ENCODE measurements around the gene TATDN3. TPM values are rescaled to one million over a fixed set of nuclear protein-coding genes. Genes with fewer than 3 reads are reported as not detected.
"Not testable (repeated sequence)": the region's sequence is repeated elsewhere in the genome, so short reads cannot be mapped to it uniquely, and the experiment has no call there.

Gene TATDN3
- total and polyA plus RNA-seq, 5 experiments from 2014 or later = 15.6 to 21.4 (median 18.0) TPM

- peaks cover 5 to 59% (median 10%) of the 10 kb centered on the region in 3 donors for H3K36me3 Mint-ChIP-seq
- POLR2A ChIA-PET, H3K27ac Mint-ChIP-seq, H3K4me1 Mint-ChIP-seq, H3K9me3 Mint-ChIP-seq, H3K27me3 Mint-ChIP-seq, DNase-seq, H3K4me3 Mint-ChIP-seq, ATAC-seq: not testable (repeated sequence)
Measured at GRCh38 chr1:212779086-212779485, 12.6 kb upstream of the TATDN3 start.

GRCh38 chr1:212780759-212781158 lies 10.9 kb upstream of the TATDN3 start:
- ATAC-seq (no peak), DNase-seq (no peak)
- Mint-ChIP-seq H3K36me3 (peaks cover 5 to 63% (median 12%) of the 10 kb centered on the region in 3 donors), H3K27ac (no peak overlapping the region), H3K4me3 (no peak overlapping the region), H3K27me3 (no peaks in the 10 kb centered on the region), H3K9me3 (no peaks in the 10 kb centered on the region), H3K4me1 (peaks cover 3 to 7% (median 5%) of the 10 kb centered on the region in 4 donors)
- POLR2A ChIA-PET = interaction anchor here (0.6 to 1.4 kb wide), 2 partner anchors 79 to 116 kb away, joined by 3 read pairs; no protein-coding TSS in a partner anchor

GRCh38 chr1:212781225-212781624 lies 10.5 kb upstream of the TATDN3 start:
- H3K9me3 Mint-ChIP-seq = no peaks in the 10 kb centered on the region
- no peak overlapping the region for H3K4me3 Mint-ChIP-seq
- no peak for ATAC-seq
- H3K36me3 Mint-ChIP-seq = peaks cover 5 to 66% (median 12%) of the 10 kb centered on the region in 3 donors
- H3K27me3 Mint-ChIP-seq = no peaks in the 10 kb centered on the region
- no peak for DNase-seq
- POLR2A ChIA-PET = interaction anchor here (1.4 kb wide), 1 partner anchor 116 kb away, joined by 3 read pairs; no protein-coding TSS in a partner anchor
- no peak overlapping the region for H3K27ac Mint-ChIP-seq
- H3K4me1 Mint-ChIP-seq = peaks cover 5 to 7% (median 6%) of the 10 kb centered on the region in 4 donors

- Mint-ChIP-seq H3K4me3 (no peak overlapping the region), H3K27me3 (no peaks in the 10 kb centered on the region)
Measured at GRCh38 chr1:212782422-212783154, 9.1 kb upstream of the TATDN3 start.

GRCh38 chr1:212783976-212784375 lies 7.7 kb upstream of the TATDN3 start:
- no peak for ATAC-seq
- no peaks in the 10 kb centered on the region for H3K9me3 Mint-ChIP-seq

More at GRCh38 chr1:212782422-212783154, 9.1 kb upstream of the TATDN3 start:
- Mint-ChIP-seq H3K27ac (peak overlapping the region in 1 of 10 donors; percentile 53), H3K9me3 (no peaks in the 10 kb centered on the region), H3K4me1 (peaks cover 5 to 8% (median 6%) of the 10 kb centered on the region in 4 donors), H3K36me3 (peaks cover 5 to 65% (median 12%) of the 10 kb centered on the region in 3 donors)
- DNase-seq (peak in 3 of 10 donors; percentile 35 to 40 (median 39)), ATAC-seq (peak in 1 of 2 donors; percentile 53)
- POLR2A ChIA-PET = interaction anchor here (0.6 kb wide), 1 partner anchor 16 kb away, joined by 3 read pairs; no protein-coding TSS in a partner anchor

GRCh38 chr1:212785871-212786270 lies 5.8 kb upstream of the TATDN3 start:
- H3K36me3 Mint-ChIP-seq = peaks cover 5 to 57% (median 6%) of the 10 kb centered on the region in 3 donors
- DNase-seq (no peak), ATAC-seq (no peak)
- H3K27ac Mint-ChIP-seq = no peak overlapping the region
- no peak overlapping the region for H3K4me3 Mint-ChIP-seq
- POLR2A ChIA-PET = no interaction called here
- no peaks in the 10 kb centered on the region for H3K27me3 Mint-ChIP-seq
- H3K4me1 Mint-ChIP-seq = peaks cover 10 to 27% (median 16%) of the 10 kb centered on the region in 4 donors
- no peaks in the 10 kb centered on the region for H3K9me3 Mint-ChIP-seq

More at GRCh38 chr1:212783976-212784375, 7.7 kb upstream of the TATDN3 start:
- Mint-ChIP-seq H3K4me3 (no peak overlapping the region), H3K27me3 (no peaks in the 10 kb centered on the region), H3K36me3 (peaks cover 5 to 58% (median 6%) of the 10 kb centered on the region in 3 donors), H3K27ac (no peak overlapping the region), H3K4me1 (peaks cover 7 to 14% (median 11%) of the 10 kb centered on the region in 4 donors)
- DNase-seq = no peak
- POLR2A ChIA-PET = no interaction called here

- Mint-ChIP-seq H3K4me3 (peak overlapping the region; percentile 88 to 99 (median 96)), H3K9me3 (no peaks in the 10 kb centered on the region), H3K27ac (peak overlapping the region; percentile 81 to 98 (median 95)), H3K4me1 (peaks cover 22 to 60% (median 34%) of the 10 kb centered on the region in 4 donors), H3K36me3 (peaks cover 0 to 17% (median 3%) of the 10 kb centered on the region in 3 donors), H3K27me3 (peaks cover 0 to 1% (median 0%) of the 10 kb centered on the region in 5 donors)
- POLR2A ChIA-PET = interaction anchor here (0.7 to 2.1 kb wide), 10 partner anchors 14 to 259 kb away, joined by 3 to 11 read pairs (median 4); partner anchors contain the start of genes ANGEL2, FLVCR1 and RPS6KC1
- ATAC-seq = peak; percentile 69 to 75
- DNase-seq = no peak
Measured at GRCh38 chr1:212791261-212791675, 426 bp upstream of the TATDN3 start.

- ATAC-seq = no peak
- H3K27me3 Mint-ChIP-seq = peaks cover 0 to 1% (median 0%) of the 10 kb centered on the region in 5 donors
- peak overlapping the region; percentile 81 to 98 (median 95) for H3K27ac Mint-ChIP-seq
- peaks cover 0 to 13% (median 8%) of the 10 kb centered on the region in 3 donors for H3K36me3 Mint-ChIP-seq
- peak overlapping the region; percentile 88 to 99 (median 96) for H3K4me3 Mint-ChIP-seq
- peaks cover 22 to 63% (median 34%) of the 10 kb centered on the region in 4 donors for H3K4me1 Mint-ChIP-seq
- DNase-seq = no peak
- no peaks in the 10 kb centered on the region for H3K9me3 Mint-ChIP-seq
- POLR2A ChIA-PET = interaction anchor here (0.6 to 2.1 kb wide), 5 partner anchors 66 to 1056 kb away, joined by 3 to 11 read pairs (median 4); partner anchors contain the start of gene FLVCR1
Measured at GRCh38 chr1:212792396-212792908, 758 bp downstream of the TATDN3 start.

- POLR2A ChIA-PET = interaction anchor here (1.4 kb wide), 1 partner anchor 63 kb away, joined by 6 read pairs; the partner anchor contains the start of gene FLVCR1
- Mint-ChIP-seq H3K27me3 (peaks cover 0 to 1% (median 0%) of the 10 kb centered on the region in 5 donors), H3K27ac (peak overlapping the region in 8 of 10 donors; percentile 15 to 84 (median 68)), H3K4me1 (peaks cover 21 to 59% (median 32%) of the 10 kb centered on the region in 4 donors), H3K9me3 (no peaks in the 10 kb centered on the region), H3K4me3 (peak overlapping the region in 5 of 10 donors; percentile 3 to 72 (median 48)), H3K36me3 (peaks cover 0 to 25% (median 17%) of the 10 kb centered on the region in 3 donors)
- DNase-seq (no peak), ATAC-seq (no peak)
Measured at GRCh38 chr1:212794561-212795014, 2.9 kb downstream of the TATDN3 start.

GRCh38 chr1:212797681-212798080 lies 6.0 kb downstream of the TATDN3 start:
- H3K4me1 Mint-ChIP-seq = peaks cover 12 to 35% (median 20%) of the 10 kb centered on the region in 4 donors
- ATAC-seq = no peak
- H3K27ac Mint-ChIP-seq = no peak overlapping the region

GRCh38 chr1:212805767-212806166 lies 14.1 kb downstream of the TATDN3 start:
- POLR2A ChIA-PET = no interaction called here
- Mint-ChIP-seq H3K36me3 (peaks cover 4 to 62% (median 17%) of the 10 kb centered on the region in 3 donors), H3K27me3 (no peaks in the 10 kb centered on the region), H3K4me1 (no peaks in the 10 kb centered on the region), H3K9me3 (no peaks in the 10 kb centered on the region), H3K4me3 (no peak overlapping the region), H3K27ac (no peak overlapping the region)
- DNase-seq (no peak), ATAC-seq (no peak)

More at GRCh38 chr1:212797681-212798080, 6.0 kb downstream of the TATDN3 start:
- H3K36me3 Mint-ChIP-seq = peaks cover 0 to 52% (median 17%) of the 10 kb centered on the region in 3 donors
- H3K9me3 Mint-ChIP-seq = no peaks in the 10 kb centered on the region
- H3K27me3 Mint-ChIP-seq = no peaks in the 10 kb centered on the region
- DNase-seq = no peak
- no peak overlapping the region for H3K4me3 Mint-ChIP-seq
- POLR2A ChIA-PET = no interaction called here

GRCh38 chr1:212814537-212815334 lies 23.0 kb downstream of the TATDN3 start:
- H3K27me3 Mint-ChIP-seq = peaks cover 0 to 3% (median 0%) of the 10 kb centered on the region in 5 donors
- peaks cover 0 to 6% (median 3%) of the 10 kb centered on the region in 4 donors for H3K4me1 Mint-ChIP-seq
- H3K27ac Mint-ChIP-seq = no peak overlapping the region
- DNase-seq (peak in 1 of 10 donors; percentile 6), ATAC-seq (no peak)
- H3K36me3 Mint-ChIP-seq = peaks cover 0 to 24% (median 4%) of the 10 kb centered on the region in 3 donors
- no peaks in the 10 kb centered on the region for H3K9me3 Mint-ChIP-seq
- POLR2A ChIA-PET = no interaction called here
- H3K4me3 Mint-ChIP-seq = no peak overlapping the region
